HEK293 (cell line): ENCODE results near the gene SHD.
"Not testable (repeated sequence)": the region's sequence is repeated elsewhere in the genome, so short reads cannot be mapped to it uniquely, and the experiment has no call there.

ENCODE experiments used
- CTCF ChIA-PET: fragments of 350-600 bp; formaldehyde crosslinking; extraction: SDS; loops from one replicate; lab custom pipeline; 2021; ENCODE audit warnings: antibody characterized with exemption; lab: Yijun Ruan, JAX
- POLR2A ChIA-PET: fragments of 300-600 bp; formaldehyde crosslinking; extraction: SDS; loops from one replicate; lab custom pipeline; 2020; ENCODE audit warnings: antibody characterized with exemption, inconsistent platforms; lab: Yijun Ruan, JAX
- H3K27ac ChIP-seq: fragments of 200-500 bp; sonication (Bioruptor generic); 2 replicates; pipeline ENCODE4 v1.5.1; 2014; ENCODE audit warnings: low read depth, low read length, control low read depth, inconsistent platforms; ENCODE audit errors: extremely low read depth
- H3K36me3 ChIP-seq, 2 experiments: fragments of 200-500 bp in 1 of 2; sonication (Bioruptor generic) in 1 of 2; 1 replicate in 1 of 2; 2 replicates in 1 of 2; pipeline ENCODE4 v1.5.1; 2014 to 2017; ENCODE audit warnings: inconsistent platforms in 2 of 2, low read length in 2 of 2; ENCODE audit not compliant: control insufficient read depth in 2 of 2, insufficient read depth in 1 of 2
- H3K4me1 ChIP-seq: fragments of 200-500 bp; sonication (Bioruptor generic); 2 replicates; pipeline ENCODE4 v1.5.1; 2014; ENCODE audit warnings: mild to moderate bottlenecking, low read length, inconsistent platforms; ENCODE audit not compliant: control insufficient read depth, insufficient read depth
- H3K4me3 ChIP-seq: 2 replicates; pipeline ENCODE4 v1.5.1; 2011; ENCODE audit warnings: low read depth, mild to moderate bottlenecking, control low read depth, low read length, moderate library complexity
- H3K9me3 ChIP-seq: fragments of 200-500 bp; sonication (Bioruptor generic); 2 replicates; pipeline ENCODE4 v1.5.1; 2014; ENCODE audit warnings: low read depth, low read length, inconsistent platforms; ENCODE audit not compliant: control insufficient read depth, insufficient read depth
- GLIS2 ChIP-seq: fragments of 450-650 bp; formaldehyde crosslinking; IDR thresholded peaks from 2 replicates; pipeline ENCODE4 v1.5.1; 2016; ENCODE audit warnings: missing biosample characterization, missing genetic modification characterization
- RBAK ChIP-seq: fragments of 450-650 bp; formaldehyde crosslinking; IDR thresholded peaks from 2 replicates; pipeline ENCODE4 v1.5.1; 2016; ENCODE audit warnings: missing biosample characterization, missing genetic modification characterization
- SETDB1 ChIP-seq: IDR thresholded peaks from one replicate; pipeline ENCODE4 v1.6.1; 2017; ENCODE audit warnings: mild to moderate bottlenecking, low read length, moderate library complexity, mixed read lengths; ENCODE audit not compliant: insufficient read length
- TRIM28 ChIP-seq: IDR thresholded peaks from 2 replicates; pipeline ENCODE4 v1.6.1; 2011; ENCODE audit warnings: low read length, control low read depth, borderline replicate concordance
- ZBTB17 ChIP-seq: fragments of 450-650 bp; formaldehyde crosslinking; IDR thresholded peaks from 2 replicates; pipeline ENCODE4 v1.5.1; 2016; ENCODE audit warnings: missing biosample characterization, missing genetic modification characterization
- ZFP3 ChIP-seq: fragments of 450-650 bp; formaldehyde crosslinking; IDR thresholded peaks from 2 replicates; pipeline ENCODE4 v1.5.1; 2016; ENCODE audit warnings: low read depth, missing biosample characterization, missing genetic modification characterization
- ZFP69B ChIP-seq: fragments of 450-650 bp; formaldehyde crosslinking; IDR thresholded peaks from 2 replicates; pipeline ENCODE4 v1.5.1; 2016; ENCODE audit warnings: missing biosample characterization, missing genetic modification characterization
- ZIC2 ChIP-seq: fragments of 450-650 bp; formaldehyde crosslinking; IDR thresholded peaks from 2 replicates; pipeline ENCODE4 v1.5.1; 2016; ENCODE audit warnings: missing biosample characterization, missing genetic modification characterization
- ZNF350 ChIP-seq: fragments of 450-650 bp; formaldehyde crosslinking; IDR thresholded peaks from 2 replicates; pipeline ENCODE4 v1.5.0; 2017; ENCODE audit warnings: missing biosample characterization, mild to moderate bottlenecking, missing genetic modification characterization
- ZNF426 ChIP-seq: fragments of 450-650 bp; formaldehyde crosslinking; IDR thresholded peaks from 2 replicates; pipeline ENCODE4 v1.5.1; 2017; ENCODE audit warnings: missing biosample characterization, missing genetic modification characterization, mild to moderate bottlenecking, inconsistent platforms, moderate library complexity
- ZNF785 ChIP-seq: fragments of 450-650 bp; formaldehyde crosslinking; IDR thresholded peaks from 2 replicates; pipeline ENCODE4 v1.5.1; 2016; ENCODE audit warnings: missing biosample characterization, missing genetic modification characterization
- ZNF791 ChIP-seq: fragments of 450-650 bp; formaldehyde crosslinking; IDR thresholded peaks from 2 replicates; pipeline ENCODE4 v1.5.1; 2016; ENCODE audit warnings: missing biosample characterization, missing genetic modification characterization
- TF ChIP-seq, protein P1 (sequence below): fragments of 450-650 bp; formaldehyde crosslinking; IDR thresholded peaks from 2 replicates; pipeline ENCODE4 v1.5.1; 2016; ENCODE audit warnings: missing biosample characterization, missing genetic modification characterization, borderline replicate concordance
- TF ChIP-seq, protein P2 (sequence below): fragments of 450-650 bp; formaldehyde crosslinking; IDR thresholded peaks from 2 replicates; pipeline ENCODE4 v1.5.1; 2016; ENCODE audit warnings: missing biosample characterization, missing genetic modification characterization

SHD gene

DNA sequence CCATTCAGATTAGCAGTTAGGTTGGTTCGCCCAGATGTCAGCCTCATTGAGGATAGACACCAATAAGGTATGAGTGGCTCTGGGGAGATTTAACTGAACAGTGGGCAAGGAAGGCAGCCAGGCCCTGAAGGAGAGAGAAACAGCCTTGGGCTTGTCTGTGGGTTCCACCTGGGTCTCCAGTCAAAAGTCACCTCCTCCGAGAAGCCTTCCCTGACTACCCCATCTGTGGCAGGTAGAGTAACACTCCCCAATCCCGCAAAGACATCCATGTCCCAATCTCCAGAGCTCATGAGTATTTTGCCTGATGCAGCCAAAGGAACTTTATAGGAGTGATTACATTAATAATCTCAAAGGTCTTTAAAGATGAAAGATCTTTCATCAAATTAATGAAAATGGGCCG is 40.2 kb upstream of the SHD start (continued):
- TF ChIP-seq, protein P1, sequence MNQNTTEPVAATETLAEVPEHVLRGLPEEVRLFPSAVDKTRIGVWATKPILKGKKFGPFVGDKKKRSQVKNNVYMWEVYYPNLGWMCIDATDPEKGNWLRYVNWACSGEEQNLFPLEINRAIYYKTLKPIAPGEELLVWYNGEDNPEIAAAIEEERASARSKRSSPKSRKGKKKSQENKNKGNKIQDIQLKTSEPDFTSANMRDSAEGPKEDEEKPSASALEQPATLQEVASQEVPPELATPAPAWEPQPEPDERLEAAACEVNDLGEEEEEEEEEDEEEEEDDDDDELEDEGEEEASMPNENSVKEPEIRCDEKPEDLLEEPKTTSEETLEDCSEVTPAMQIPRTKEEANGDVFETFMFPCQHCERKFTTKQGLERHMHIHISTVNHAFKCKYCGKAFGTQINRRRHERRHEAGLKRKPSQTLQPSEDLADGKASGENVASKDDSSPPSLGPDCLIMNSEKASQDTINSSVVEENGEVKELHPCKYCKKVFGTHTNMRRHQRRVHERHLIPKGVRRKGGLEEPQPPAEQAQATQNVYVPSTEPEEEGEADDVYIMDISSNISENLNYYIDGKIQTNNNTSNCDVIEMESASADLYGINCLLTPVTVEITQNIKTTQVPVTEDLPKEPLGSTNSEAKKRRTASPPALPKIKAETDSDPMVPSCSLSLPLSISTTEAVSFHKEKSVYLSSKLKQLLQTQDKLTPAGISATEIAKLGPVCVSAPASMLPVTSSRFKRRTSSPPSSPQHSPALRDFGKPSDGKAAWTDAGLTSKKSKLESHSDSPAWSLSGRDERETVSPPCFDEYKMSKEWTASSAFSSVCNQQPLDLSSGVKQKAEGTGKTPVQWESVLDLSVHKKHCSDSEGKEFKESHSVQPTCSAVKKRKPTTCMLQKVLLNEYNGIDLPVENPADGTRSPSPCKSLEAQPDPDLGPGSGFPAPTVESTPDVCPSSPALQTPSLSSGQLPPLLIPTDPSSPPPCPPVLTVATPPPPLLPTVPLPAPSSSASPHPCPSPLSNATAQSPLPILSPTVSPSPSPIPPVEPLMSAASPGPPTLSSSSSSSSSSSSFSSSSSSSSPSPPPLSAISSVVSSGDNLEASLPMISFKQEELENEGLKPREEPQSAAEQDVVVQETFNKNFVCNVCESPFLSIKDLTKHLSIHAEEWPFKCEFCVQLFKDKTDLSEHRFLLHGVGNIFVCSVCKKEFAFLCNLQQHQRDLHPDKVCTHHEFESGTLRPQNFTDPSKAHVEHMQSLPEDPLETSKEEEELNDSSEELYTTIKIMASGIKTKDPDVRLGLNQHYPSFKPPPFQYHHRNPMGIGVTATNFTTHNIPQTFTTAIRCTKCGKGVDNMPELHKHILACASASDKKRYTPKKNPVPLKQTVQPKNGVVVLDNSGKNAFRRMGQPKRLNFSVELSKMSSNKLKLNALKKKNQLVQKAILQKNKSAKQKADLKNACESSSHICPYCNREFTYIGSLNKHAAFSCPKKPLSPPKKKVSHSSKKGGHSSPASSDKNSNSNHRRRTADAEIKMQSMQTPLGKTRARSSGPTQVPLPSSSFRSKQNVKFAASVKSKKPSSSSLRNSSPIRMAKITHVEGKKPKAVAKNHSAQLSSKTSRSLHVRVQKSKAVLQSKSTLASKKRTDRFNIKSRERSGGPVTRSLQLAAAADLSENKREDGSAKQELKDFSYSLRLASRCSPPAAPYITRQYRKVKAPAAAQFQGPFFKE (tag by site-specific recombination) = no peak
- no peak for TF ChIP-seq RBAK (tag by site-specific recombination)

DNA sequence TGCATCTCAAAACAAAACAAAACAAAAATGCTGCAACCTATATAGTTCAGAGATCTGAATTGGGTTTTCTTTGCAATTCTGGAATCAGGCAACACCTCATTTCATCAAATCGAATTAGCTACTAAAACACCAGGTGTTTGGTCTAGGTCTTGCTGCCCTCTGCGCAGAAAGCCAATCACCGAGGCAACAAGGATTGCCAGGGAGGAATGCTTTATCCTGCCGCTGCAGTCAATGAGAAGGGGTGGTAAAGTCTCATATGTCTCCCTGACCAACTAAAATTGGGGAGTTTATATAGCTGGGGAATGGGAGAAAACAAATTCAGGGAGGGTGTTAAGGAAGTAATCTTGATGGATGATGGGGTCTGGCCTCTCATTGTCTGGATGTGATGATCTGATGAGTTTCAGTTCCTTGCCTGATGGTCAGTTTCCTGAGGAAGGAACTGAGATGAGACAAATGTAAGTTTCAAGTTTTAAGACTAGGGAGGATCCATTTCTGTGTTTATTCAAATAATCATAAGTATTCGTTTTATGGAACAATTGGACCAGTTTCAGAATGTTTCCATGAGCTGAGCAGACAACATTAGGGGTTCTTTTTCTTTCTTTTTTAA is 37.1 kb upstream of the SHD start:
- CTCF ChIA-PET = interaction anchor here (0.7 to 1.4 kb wide), 2 partner anchors 9 to 102 kb away, joined by 3 to 6 read pairs; no protein-coding TSS in a partner anchor
- Histone ChIP-seq H3K4me3 (no peak overlapping the region), H3K9me3 (no peaks in the 10 kb centered on the region)
- POLR2A ChIA-PET = interaction anchor here (0.7 kb wide), 1 partner anchor 422 kb away, joined by 5 read pairs; no protein-coding TSS in a partner anchor
- TF ChIP-seq ZBTB17 (tag by site-specific recombination) (no peak), SETDB1 (peak; percentile 95), ZIC2 (no peak), GLIS2 (tag by site-specific recombination) (no peak), ZNF785 (tag by site-specific recombination) (no peak), ZFP3 (no peak), ZFP69B (tag by site-specific recombination) (no peak), TRIM28 (peak; percentile 72; the same call in 1 of the 2 replicates), ZNF791 (no peak), ZNF350 (tag by site-specific recombination) (no peak), ZNF426 (tag by site-specific recombination) (no peak)
- TF ChIP-seq, protein P2, sequence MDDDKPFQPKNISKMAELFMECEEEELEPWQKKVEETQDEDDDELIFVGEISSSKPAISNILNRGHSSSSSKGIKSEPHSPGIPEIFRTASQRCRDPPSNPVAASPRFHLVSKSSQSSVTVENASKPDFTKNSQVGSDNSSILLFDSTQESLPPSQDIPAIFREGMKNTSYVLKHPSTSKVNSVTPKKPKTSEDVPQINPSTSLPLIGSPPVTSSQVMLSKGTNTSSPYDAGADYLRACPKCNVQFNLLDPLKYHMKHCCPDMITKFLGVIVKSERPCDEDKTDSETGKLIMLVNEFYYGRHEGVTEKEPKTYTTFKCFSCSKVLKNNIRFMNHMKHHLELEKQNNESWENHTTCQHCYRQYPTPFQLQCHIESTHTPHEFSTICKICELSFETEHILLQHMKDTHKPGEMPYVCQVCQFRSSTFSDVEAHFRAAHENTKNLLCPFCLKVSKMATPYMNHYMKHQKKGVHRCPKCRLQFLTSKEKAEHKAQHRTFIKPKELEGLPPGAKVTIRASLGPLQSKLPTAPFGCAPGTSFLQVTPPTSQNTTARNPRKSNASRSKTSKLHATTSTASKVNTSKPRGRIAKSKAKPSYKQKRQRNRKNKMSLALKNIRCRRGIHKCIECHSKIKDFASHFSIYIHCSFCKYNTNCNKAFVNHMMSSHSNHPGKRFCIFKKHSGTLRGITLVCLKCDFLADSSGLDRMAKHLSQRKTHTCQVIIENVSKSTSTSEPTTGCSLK (tag by site-specific recombination) = no peak
- TF ChIP-seq, all 188 proteins: peak for 2
- Histone ChIP-seq H3K4me1 (no peaks in the 10 kb centered on the region), H3K36me3 (no peaks in the 10 kb centered on the region), H3K27ac (no peak overlapping the region)

DNA sequence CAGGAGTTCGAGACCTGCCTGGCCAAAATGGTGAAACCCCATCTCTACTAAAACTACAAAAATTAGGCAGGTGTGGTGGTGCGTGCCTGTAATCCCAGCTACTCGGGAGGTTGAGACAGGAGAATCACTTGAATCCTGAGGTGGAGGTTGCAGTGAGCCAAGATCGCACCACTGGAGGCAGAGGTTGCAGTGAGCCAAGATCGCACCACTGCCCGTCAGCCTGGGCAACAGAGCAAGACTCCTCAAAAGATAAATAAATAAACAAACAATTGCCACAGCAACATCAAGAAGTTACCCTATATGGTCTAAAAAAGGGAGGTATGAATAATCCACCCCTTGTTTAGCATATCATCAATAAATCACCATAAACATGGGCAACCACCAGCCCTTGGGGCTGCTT is 33.1 kb upstream of the SHD start:
- H3K4me3 ChIP-seq = not testable (repeated sequence)

More for the DNA sequence above, 33.1 kb upstream of the SHD start:
- H3K4me1 ChIP-seq, H3K9me3 ChIP-seq, POLR2A ChIA-PET, CTCF ChIA-PET, H3K27ac ChIP-seq: not testable (repeated sequence)
- H3K36me3 ChIP-seq = peaks cover 0 to 22% of the 10 kb centered on the region in 2 experiments; a peak in 2 of 3 replicates
